SU-DHL-6 (cell line): ENCODE measurements around the gene OSBP2.

ENCODE experiments used
- CTCF ChIP-seq: fragments of 200-600 bp; sonication (generic); IDR thresholded peaks from one replicate; pipeline ENCODE4 v1.5.1; 2017; ENCODE audit warnings: antibody characterized with exemption, mild to moderate bottlenecking, low read length, moderate library complexity; ENCODE audit not compliant: insufficient read depth, poor library complexity, severe bottlenecking
- EZH2phosphoT487 ChIP-seq: fragments of 200-600 bp; sonication (generic), shearing (Covaris generic); conservative IDR thresholded peaks from 2 replicates; pipeline ENCODE4 v1.6.1; 2018; ENCODE audit warnings: mild to moderate bottlenecking, antibody characterized with exemption, low read length, moderate library complexity, mixed read lengths

GRCh38 chr22:30675436-30675835 is 19.2 kb upstream of the OSBP2 start:
- no peak for TF ChIP-seq CTCF
- no peak for TF ChIP-seq EZH2phosphoT487
